ENCODE results near the gene COL4A2.

The COL4A2 gene

DNA sequence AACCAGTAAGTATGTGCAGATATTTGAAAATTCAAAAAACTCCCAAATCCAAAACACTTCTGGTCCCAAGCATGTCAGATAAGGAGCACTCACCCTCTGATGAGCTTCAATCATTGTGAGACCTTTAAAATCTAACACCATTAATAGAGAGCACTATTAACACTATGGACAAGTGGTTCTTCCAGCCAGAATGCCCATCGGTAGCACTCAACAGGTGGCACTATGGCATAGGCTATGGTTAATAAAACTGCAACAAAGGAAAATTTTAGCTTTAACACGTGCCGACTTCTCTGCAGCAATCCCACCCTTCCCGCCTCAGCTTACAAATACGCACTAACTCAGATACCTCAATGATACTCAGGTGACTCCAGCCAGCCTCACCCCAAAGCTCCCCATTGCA lies 62.3 kb downstream of the COL4A2 start:
- Histone ChIP-seq H4K8ac (ENCODE audit: low read depth, low read length) (no peak overlapping the region), H2BK5ac (ENCODE audit: low read length) (no peak overlapping the region), H3K9ac (ENCODE audit: low read depth, low read length, poor library complexity) (no peak overlapping the region), H3K18ac (ENCODE audit: low read length) (no peak overlapping the region), H2AK5ac (ENCODE audit: low read depth, low read length) (no peak overlapping the region), H3K27ac (replicated peaks; ENCODE audit: low read length) (no peak overlapping the region), H3K4me2 (ENCODE audit: insufficient read depth, low read length, poor library complexity, severe bottlenecking) (no peak overlapping the region), H3K9me3 (replicated peaks in 1 of 2; ENCODE audit: control insufficient read depth in 2 of 2, insufficient read depth in 1 of 2, low read depth in 1 of 2, low read length in 2 of 2) (no peaks in the 10 kb centered on the region), H3K4me1 (ENCODE audit: control insufficient read depth in 2 of 2, insufficient read depth in 1 of 2, low read depth in 1 of 2, low read length in 2 of 2) (peaks cover 3 to 13% of the 10 kb centered on the region in 2 donors), H3K27me3 (ENCODE audit: control insufficient read depth in 3 of 3, insufficient read depth in 3 of 3, low read depth in 1 of 3, low read length in 3 of 3) (no peaks in the 10 kb centered on the region), H2AFZ (ENCODE audit: low read length) (no peak overlapping the region), H3K23ac (ENCODE audit: low read depth, low read length, poor library complexity) (no peak overlapping the region), H2BK12ac (ENCODE audit: low read length) (no peak overlapping the region), H3K4ac (ENCODE audit: low read length) (no peak overlapping the region), H2BK120ac (ENCODE audit: low read depth, low read length) (no peak overlapping the region), H4K91ac (ENCODE audit: low read depth, low read length, poor library complexity) (no peak overlapping the region), H3K79me1 (ENCODE audit: low read depth, low read length) (no peaks in the 10 kb centered on the region), H3K4me3 (ENCODE audit: low read length in 2 of 2) (no peak overlapping the region), H3K14ac (ENCODE audit: low read length) (no peak overlapping the region), H3K36me3 (replicated peaks in 1 of 2; ENCODE audit: control insufficient read depth in 2 of 2, insufficient read depth in 2 of 2, low read length in 2 of 2) (peaks cover 0 to 19% of the 10 kb centered on the region in 2 donors), H2BK15ac (ENCODE audit: low read length) (no peak overlapping the region)
- no peak for DNase-seq (ENCODE audit: low spot score)
- WGBS, 2 donors (ENCODE audit: extremely low coverage in 2 of 2, insufficient read length in 2 of 2, insufficient replicate concordance in 1 of 2): no CpG with 5 or more reads among the region's 5 CpGs

DNA sequence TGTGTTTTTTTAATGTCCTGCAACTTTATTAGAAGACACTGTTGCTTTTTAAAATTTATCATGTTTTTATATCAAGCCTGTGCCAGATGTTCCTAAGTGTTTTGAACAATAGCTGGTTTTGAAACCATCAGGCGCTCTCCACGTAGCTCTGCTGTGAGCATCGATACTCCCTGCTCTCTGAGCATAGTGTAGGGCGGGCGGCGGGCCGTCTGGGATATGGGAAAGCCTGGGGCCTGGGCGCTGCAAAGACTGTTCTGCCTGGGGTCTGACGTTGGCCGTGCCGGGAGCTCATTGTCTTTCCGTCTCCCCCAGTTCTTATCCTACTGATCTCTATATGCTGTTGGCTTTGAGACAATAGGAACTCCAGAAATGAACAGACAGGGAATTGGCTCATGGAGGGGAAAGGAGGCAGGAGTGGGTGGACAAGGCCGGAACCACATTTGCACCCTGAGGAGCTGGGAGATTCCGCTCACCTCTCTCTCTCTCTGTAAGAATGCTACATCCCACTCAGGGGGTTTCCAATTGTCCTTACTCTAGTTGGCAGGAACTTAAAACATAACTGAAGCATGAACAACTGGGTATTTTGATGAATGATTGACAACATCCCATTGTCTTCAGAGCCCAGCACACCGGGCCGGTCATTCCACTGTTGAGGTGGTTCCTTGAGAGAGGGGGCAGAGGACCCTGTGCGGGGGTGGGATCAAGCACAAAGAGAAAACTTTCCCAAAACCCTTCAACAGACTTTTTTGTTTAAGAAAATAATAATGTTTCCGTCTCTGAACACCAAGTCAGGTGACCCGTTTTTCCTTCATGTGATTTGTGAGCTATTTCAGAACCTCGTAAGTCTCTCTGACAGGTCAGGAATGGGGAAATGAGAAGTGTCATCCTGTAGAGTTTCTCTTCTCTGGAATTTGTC lies 64.7 kb downstream of the COL4A2 start:
- no peak for DNase-seq (ENCODE audit: low spot score)
- Histone ChIP-seq H3K27ac (replicated peaks; ENCODE audit: low read length) (no peak overlapping the region), H2AK5ac (ENCODE audit: low read depth, low read length) (no peak overlapping the region), H2BK15ac (ENCODE audit: low read length) (no peak overlapping the region), H2AFZ (ENCODE audit: low read length) (peak overlapping the region; percentile 64), H2BK5ac (ENCODE audit: low read length) (no peak overlapping the region), H3K14ac (ENCODE audit: low read length) (no peak overlapping the region), H3K9ac (ENCODE audit: low read depth, low read length, poor library complexity) (no peak overlapping the region), H3K27me3 (ENCODE audit: control insufficient read depth in 3 of 3, insufficient read depth in 3 of 3, low read depth in 1 of 3, low read length in 3 of 3) (no peaks in the 10 kb centered on the region), H3K9me3 (replicated peaks in 1 of 2; ENCODE audit: control insufficient read depth in 2 of 2, insufficient read depth in 1 of 2, low read depth in 1 of 2, low read length in 2 of 2) (no peaks in the 10 kb centered on the region), H3K4ac (ENCODE audit: low read length) (no peak overlapping the region), H3K79me1 (ENCODE audit: low read depth, low read length) (no peaks in the 10 kb centered on the region), H3K4me1 (ENCODE audit: control insufficient read depth in 2 of 2, insufficient read depth in 1 of 2, low read depth in 1 of 2, low read length in 2 of 2) (peaks cover 3 to 13% of the 10 kb centered on the region in 2 donors), H2BK120ac (ENCODE audit: low read depth, low read length) (no peak overlapping the region), H4K91ac (ENCODE audit: low read depth, low read length, poor library complexity) (no peak overlapping the region), H3K23ac (ENCODE audit: low read depth, low read length, poor library complexity) (no peak overlapping the region), H4K8ac (ENCODE audit: low read depth, low read length) (no peak overlapping the region), H2BK12ac (ENCODE audit: low read length) (no peak overlapping the region), H3K4me2 (ENCODE audit: insufficient read depth, low read length, poor library complexity, severe bottlenecking) (no peak overlapping the region), H3K36me3 (replicated peaks in 1 of 2; ENCODE audit: control insufficient read depth in 2 of 2, insufficient read depth in 2 of 2, low read length in 2 of 2) (peaks cover 0 to 8% of the 10 kb centered on the region in 2 donors), H3K18ac (ENCODE audit: low read length) (no peak overlapping the region), H3K4me3 (ENCODE audit: low read length in 2 of 2) (peak overlapping the region in 1 of 2 donors; percentile 11)
- no CpG with 5 or more reads among the region's 20 CpGs for WGBS, 2 donors (ENCODE audit: extremely low coverage in 2 of 2, insufficient read length in 2 of 2, insufficient replicate concordance in 1 of 2)

DNA sequence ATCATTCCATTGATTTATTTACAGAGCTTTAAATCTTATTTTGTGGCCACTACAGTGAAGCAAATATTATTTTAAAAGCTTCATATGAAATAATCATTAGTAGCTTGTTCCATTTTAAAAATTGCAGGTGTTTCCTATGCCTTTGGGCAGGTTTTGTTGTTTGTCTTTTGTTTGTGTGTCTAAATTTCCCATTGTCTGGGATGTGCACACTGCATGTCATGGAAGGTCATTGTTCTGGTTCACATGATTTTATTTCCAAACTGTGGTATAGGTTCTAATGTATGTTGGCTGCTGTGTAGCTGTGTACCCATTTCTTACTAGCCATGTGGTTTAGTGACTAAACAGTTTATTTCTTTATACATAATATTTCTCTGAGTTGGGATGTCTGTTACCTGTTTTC lies 65.6 kb downstream of the COL4A2 start:
- H3K27me3 ChIP-seq (ENCODE audit: control insufficient read depth in 3 of 3, insufficient read depth in 3 of 3, low read depth in 1 of 3, low read length in 3 of 3): no peaks in the 10 kb centered on the region
- no peak overlapping the region for H2AFZ ChIP-seq (ENCODE audit: low read length)
- H3K4me3 ChIP-seq (ENCODE audit: low read length in 2 of 2): no peak overlapping the region
- no peak overlapping the region for H2BK15ac ChIP-seq (ENCODE audit: low read length)
- H2BK5ac ChIP-seq (ENCODE audit: low read length): no peak overlapping the region
- no peak overlapping the region for H3K23ac ChIP-seq (ENCODE audit: low read depth, low read length, poor library complexity)
- DNase-seq (ENCODE audit: low spot score): no peak
- no peaks in the 10 kb centered on the region for H3K79me1 ChIP-seq (ENCODE audit: low read depth, low read length)
- H3K9me3 ChIP-seq (replicated peaks in 1 of 2; ENCODE audit: control insufficient read depth in 2 of 2, insufficient read depth in 1 of 2, low read depth in 1 of 2, low read length in 2 of 2): no peaks in the 10 kb centered on the region
- H3K4me2 ChIP-seq (ENCODE audit: insufficient read depth, low read length, poor library complexity, severe bottlenecking): no peak overlapping the region
- no peak overlapping the region for H3K4ac ChIP-seq (ENCODE audit: low read length)
- no peak overlapping the region for H3K18ac ChIP-seq (ENCODE audit: low read length)
- H3K4me1 ChIP-seq (ENCODE audit: control insufficient read depth in 2 of 2, insufficient read depth in 1 of 2, low read depth in 1 of 2, low read length in 2 of 2): peaks cover 6 to 13% of the 10 kb centered on the region in 2 donors
- no peak overlapping the region for H2BK12ac ChIP-seq (ENCODE audit: low read length)
- H3K9ac ChIP-seq (ENCODE audit: low read depth, low read length, poor library complexity): no peak overlapping the region
- no peak overlapping the region for H3K27ac ChIP-seq (replicated peaks; ENCODE audit: low read length)
- H4K8ac ChIP-seq (ENCODE audit: low read depth, low read length): no peak overlapping the region
- H2AK5ac ChIP-seq (ENCODE audit: low read depth, low read length): no peak overlapping the region
- no peak overlapping the region for H4K91ac ChIP-seq (ENCODE audit: low read depth, low read length, poor library complexity)
- no peak overlapping the region for H3K14ac ChIP-seq (ENCODE audit: low read length)
- H3K36me3 ChIP-seq (replicated peaks in 1 of 2; ENCODE audit: control insufficient read depth in 2 of 2, insufficient read depth in 2 of 2, low read length in 2 of 2): peaks cover 1 to 7% of the 10 kb centered on the region in 2 donors
- no peak overlapping the region for H2BK120ac ChIP-seq (ENCODE audit: low read depth, low read length)

DNA sequence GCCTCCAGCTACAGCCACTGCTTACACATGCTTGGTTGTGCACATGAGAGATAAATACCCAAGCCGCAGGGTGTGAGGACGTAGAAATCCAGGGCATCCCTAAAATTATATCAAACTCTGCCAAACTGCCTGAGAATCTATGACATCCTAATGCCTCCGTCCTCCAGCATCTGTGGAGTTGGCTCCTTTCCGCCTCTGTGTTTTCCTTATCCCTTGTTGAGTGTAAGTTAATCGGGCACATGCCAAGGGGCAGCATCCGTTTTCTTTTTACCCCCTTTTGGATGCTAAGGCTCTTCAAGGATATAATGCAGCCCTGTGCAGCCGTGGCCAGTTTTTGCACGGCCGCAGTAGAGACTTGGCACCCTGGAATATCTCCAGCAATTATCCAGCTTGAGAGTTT lies 66.5 kb downstream of the COL4A2 start:
- Histone ChIP-seq H3K14ac (ENCODE audit: low read length) (no peak overlapping the region), H2BK5ac (ENCODE audit: low read length) (no peak overlapping the region), H3K36me3 (replicated peaks in 1 of 2; ENCODE audit: control insufficient read depth in 2 of 2, insufficient read depth in 2 of 2, low read length in 2 of 2) (peaks cover 1 to 7% of the 10 kb centered on the region in 2 donors), H3K9ac (ENCODE audit: low read depth, low read length, poor library complexity) (no peak overlapping the region), H3K18ac (ENCODE audit: low read length) (no peak overlapping the region), H2AK5ac (ENCODE audit: low read depth, low read length) (no peak overlapping the region), H2BK120ac (ENCODE audit: low read depth, low read length) (no peak overlapping the region), H4K8ac (ENCODE audit: low read depth, low read length) (no peak overlapping the region), H3K23ac (ENCODE audit: low read depth, low read length, poor library complexity) (no peak overlapping the region), H3K27ac (replicated peaks; ENCODE audit: low read length) (no peak overlapping the region), H3K27me3 (ENCODE audit: control insufficient read depth in 3 of 3, insufficient read depth in 3 of 3, low read depth in 1 of 3, low read length in 3 of 3) (no peaks in the 10 kb centered on the region), H3K4me1 (ENCODE audit: control insufficient read depth in 2 of 2, insufficient read depth in 1 of 2, low read depth in 1 of 2, low read length in 2 of 2) (peaks cover 6 to 13% of the 10 kb centered on the region in 2 donors), H3K9me3 (replicated peaks in 1 of 2; ENCODE audit: control insufficient read depth in 2 of 2, insufficient read depth in 1 of 2, low read depth in 1 of 2, low read length in 2 of 2) (no peaks in the 10 kb centered on the region), H3K79me1 (ENCODE audit: low read depth, low read length) (no peaks in the 10 kb centered on the region), H3K4me3 (ENCODE audit: low read length in 2 of 2) (no peak overlapping the region), H3K4me2 (ENCODE audit: insufficient read depth, low read length, poor library complexity, severe bottlenecking) (no peak overlapping the region), H2BK15ac (ENCODE audit: low read length) (no peak overlapping the region), H3K4ac (ENCODE audit: low read length) (no peak overlapping the region), H2AFZ (ENCODE audit: low read length) (no peak overlapping the region), H4K91ac (ENCODE audit: low read depth, low read length, poor library complexity) (no peak overlapping the region), H2BK12ac (ENCODE audit: low read length) (no peak overlapping the region)
- DNase-seq (ENCODE audit: low spot score): no peak
- no CpG with 5 or more reads among the region's 9 CpGs for WGBS, 2 donors (ENCODE audit: extremely low coverage in 2 of 2, insufficient read length in 2 of 2, insufficient replicate concordance in 1 of 2)
